Psoas muscle (tissue), 8 donors: Measurements from ENCODE around the gene GDPD1. TPM values are rescaled to one million over a fixed set of nuclear protein-coding genes. Genes with fewer than 3 reads are reported as not detected.
"Not testable (repeated sequence)": the region's sequence is repeated elsewhere in the genome, so short reads cannot be mapped to it uniquely, and the experiment has no call there.

Experiments used
- ATAC-seq, 4 donors: fragments of 200-7000 bp; cut with Tn5 transposase; one replicate each; pipeline ENCODE4 v1.9.1; 2020; ENCODE audit warnings: moderate library complexity in 3 of 4, mild to moderate bottlenecking in 2 of 4
- DNase-seq, 2 donors: peaks; one replicate each; pipeline ENCODE4 v3.0.0-alpha.2; 2020
- H3K27ac ChIP-seq: fragments of 200-600 bp; one replicate; pipeline ENCODE4 v1.8.0; 2022
- H3K27me3 ChIP-seq, 3 donors: fragments of 200-600 bp in 1 of 3; one replicate each; pipeline versions ENCODE4 v1.6.1 to v1.8.0; 2013 to 2022; ENCODE audit warnings: low read length in 2 of 3, mild to moderate bottlenecking in 2 of 3, moderate library complexity in 1 of 3; ENCODE audit not compliant: insufficient read depth in 3 of 3
- H3K36me3 ChIP-seq, 2 donors: fragments of 200-600 bp in 1 of 2; one replicate each; pipeline versions ENCODE4 v1.6.1 to v1.8.0; 2013 to 2022; ENCODE audit warnings: low read depth in 1 of 2, mild to moderate bottlenecking in 1 of 2, moderate library complexity in 1 of 2; ENCODE audit not compliant: insufficient read depth in 1 of 2
- H3K4me1 ChIP-seq: fragments of 200-600 bp; one replicate; pipeline ENCODE4 v1.8.0; 2022
- H3K4me3 ChIP-seq: fragments of 200-600 bp; one replicate; pipeline ENCODE4 v1.8.0; 2022; ENCODE audit warnings: mild to moderate bottlenecking
- H3K9me3 ChIP-seq: fragments of 200-600 bp; one replicate; pipeline ENCODE4 v1.8.0; 2022
- WGBS, 3 donors: extraction: QIAGEN DNeasy Blood & Tissue Kit; methylation state at CpG; one replicate each; pipeline versions ENCODE4 v1.1.6 to v1.1.7; 2013; 5-methylcytosine and 5-hydroxymethylcytosine counted together
- intact Hi-C, 2 donors: fragments of 100-400 bp; cut with DNase I; formaldehyde crosslinking; loops; one replicate each; pipeline versions ENCODE4 v1.11.0 to v1.14.2; 2022
- polyA plus RNA-seq, 3 donors: library from polyadenylated mRNA; stranded (reverse); fragments of 200-250 nt; gene quantifications; one replicate each; pipeline ENCODE4 v1.2.3, GENCODE V29; 2013
- total RNA-seq, 4 donors: library from RNA; stranded (reverse); fragmentation: NEBNext Ultra II Directional in 2 of 4; extraction: Animal tissue kit (Norgen Biotek cat#: 25700) in 2 of 4; gene quantifications; one replicate each; pipeline versions ENCODE4 v1.2.1 to v1.2.4, GENCODE V29; 2021 to 2023
- TF ChIP-seq, protein P1 (sequence below): fragments of 200-600 bp; IDR thresholded peaks from one replicate; pipeline ENCODE4 v1.8.0; 2022; ENCODE audit warnings: antibody characterized with exemption
- donor health status: healthy with polysubstance abuse.
- donor health status: DM: no; HTN: no; CAD: no; lungs with moderate emphysema.
- donor health status: Bipolar disorder and iron deficiency.
- donor health status: healthy.
- donor health status: DM: yes; HTN: yes; CAD: no.
- donor health status: DM: no; HTN: no; CAD: no.
- donor health status: DM: no; HTN: no; CAD: no.
- donor health status: DM: yes; HTN: yes; CAD: no.

GDPD1 gene
- total and polyA plus RNA-seq, 7 donors = 0.25 to 2.3 (median 0.99) TPM

DNA sequence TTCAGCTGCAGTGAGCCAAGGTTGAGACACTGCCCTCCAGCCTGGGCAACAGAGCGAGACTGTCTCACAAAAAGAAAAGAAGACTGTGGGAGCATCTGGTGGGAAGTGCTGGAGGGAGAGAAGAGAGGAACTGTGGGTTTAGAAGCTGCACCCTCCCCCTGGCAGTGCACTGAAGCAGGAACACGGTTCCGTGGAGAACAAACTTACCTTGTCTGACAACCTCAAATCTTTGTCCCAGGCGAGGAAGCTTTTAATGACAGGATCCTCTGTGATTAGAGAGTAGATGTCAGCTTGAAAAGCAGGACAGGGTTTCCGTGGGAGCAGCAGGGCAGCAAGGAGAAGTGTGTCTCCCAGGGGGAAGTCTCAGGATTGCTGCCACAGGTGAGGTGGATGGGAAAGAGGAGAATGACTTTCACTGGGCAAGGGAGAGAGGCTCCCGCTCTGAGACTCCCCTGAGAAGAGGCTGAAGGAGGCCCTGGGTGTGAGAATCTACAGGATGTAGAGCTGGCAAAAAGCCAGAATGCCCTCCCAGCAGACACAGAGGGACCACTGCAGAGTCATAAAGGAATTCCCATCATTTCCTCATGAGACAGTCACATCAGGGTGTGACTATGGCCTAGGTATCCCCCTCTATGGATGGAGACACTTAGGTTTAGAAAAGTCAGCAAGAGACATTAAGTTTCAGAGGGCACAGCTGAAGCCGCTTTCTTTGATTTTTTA, 41.9 kb upstream of the GDPD1 start:
- H3K4me1 ChIP-seq = no peaks in the 10 kb centered on the region
- H3K36me3 ChIP-seq = no peaks in the 10 kb centered on the region
- WGBS, 3 donors = 74 to 78% (median 76%) methylated on average over 7 of the region's 7 CpGs
- ATAC-seq (no peak), DNase-seq (no peak)
- TF ChIP-seq, protein P1, sequence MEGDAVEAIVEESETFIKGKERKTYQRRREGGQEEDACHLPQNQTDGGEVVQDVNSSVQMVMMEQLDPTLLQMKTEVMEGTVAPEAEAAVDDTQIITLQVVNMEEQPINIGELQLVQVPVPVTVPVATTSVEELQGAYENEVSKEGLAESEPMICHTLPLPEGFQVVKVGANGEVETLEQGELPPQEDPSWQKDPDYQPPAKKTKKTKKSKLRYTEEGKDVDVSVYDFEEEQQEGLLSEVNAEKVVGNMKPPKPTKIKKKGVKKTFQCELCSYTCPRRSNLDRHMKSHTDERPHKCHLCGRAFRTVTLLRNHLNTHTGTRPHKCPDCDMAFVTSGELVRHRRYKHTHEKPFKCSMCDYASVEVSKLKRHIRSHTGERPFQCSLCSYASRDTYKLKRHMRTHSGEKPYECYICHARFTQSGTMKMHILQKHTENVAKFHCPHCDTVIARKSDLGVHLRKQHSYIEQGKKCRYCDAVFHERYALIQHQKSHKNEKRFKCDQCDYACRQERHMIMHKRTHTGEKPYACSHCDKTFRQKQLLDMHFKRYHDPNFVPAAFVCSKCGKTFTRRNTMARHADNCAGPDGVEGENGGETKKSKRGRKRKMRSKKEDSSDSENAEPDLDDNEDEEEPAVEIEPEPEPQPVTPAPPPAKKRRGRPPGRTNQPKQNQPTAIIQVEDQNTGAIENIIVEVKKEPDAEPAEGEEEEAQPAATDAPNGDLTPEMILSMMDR = no peak
- H3K27me3 ChIP-seq = no peaks in the 10 kb centered on the region
- H3K27ac ChIP-seq = no peak overlapping the region
- no peak overlapping the region for H3K4me3 ChIP-seq
- no peaks in the 10 kb centered on the region for H3K9me3 ChIP-seq
- intact Hi-C loops = no loop called here

DNA sequence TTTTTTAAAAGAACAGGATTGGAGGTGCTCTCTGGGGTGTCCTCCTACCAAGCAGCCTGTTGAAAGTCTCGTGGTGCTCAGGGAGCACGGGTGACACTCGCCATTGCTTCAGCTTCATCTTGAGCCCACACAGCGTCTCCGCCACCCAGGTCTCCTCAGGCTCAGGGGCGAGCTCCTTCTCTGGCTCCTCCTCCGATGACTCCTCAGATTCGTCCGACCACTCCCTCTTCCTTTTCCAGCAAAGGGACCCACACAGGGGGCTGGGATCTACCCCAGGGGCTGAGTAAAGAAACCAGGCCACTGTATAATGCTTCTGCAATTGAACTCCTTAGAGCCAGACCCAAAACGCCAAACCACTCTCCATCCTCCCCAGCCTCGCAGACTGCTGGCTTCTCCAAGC, 40.7 kb upstream of the GDPD1 start:
- ATAC-seq, DNase-seq, H3K27me3 ChIP-seq, H3K4me3 ChIP-seq, H3K4me1 ChIP-seq, H3K27ac ChIP-seq, H3K36me3 ChIP-seq, intact Hi-C loops, H3K9me3 ChIP-seq: not testable (repeated sequence)
- WGBS, 3 donors = 92 to 95% (median 93%) methylated on average over 11 of the region's 11 CpGs

DNA sequence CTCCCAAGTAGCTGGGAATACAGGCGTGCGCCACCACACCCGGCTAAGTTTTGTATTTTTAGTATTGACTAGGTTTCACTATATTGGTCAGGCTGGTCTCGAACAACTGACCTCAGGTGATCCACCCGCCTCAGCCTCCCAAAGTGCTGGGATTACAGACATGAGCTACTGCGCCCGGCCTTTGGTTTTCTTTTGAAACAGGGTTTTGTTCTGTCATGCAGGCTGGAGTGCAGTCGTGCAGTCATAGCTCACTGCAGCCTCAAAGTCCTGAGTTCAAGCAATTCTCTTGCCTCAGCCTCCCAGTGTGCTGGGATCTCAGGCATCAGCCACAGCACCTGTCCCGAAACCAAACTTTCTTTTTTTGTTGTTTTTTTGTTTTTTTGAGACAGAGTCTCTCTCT, 39.7 kb upstream of the GDPD1 start:
- Histone ChIP-seq H3K4me1 (no peaks in the 10 kb centered on the region), H3K36me3 (no peaks in the 10 kb centered on the region), H3K4me3 (no peak overlapping the region), H3K9me3 (no peaks in the 10 kb centered on the region), H3K27ac (no peak overlapping the region), H3K27me3 (no peaks in the 10 kb centered on the region)
- intact Hi-C loops = no loop called here
- no peak for DNase-seq
- TF ChIP-seq, protein P1 = no peak
- no peak for ATAC-seq
- WGBS, 3 donors = 96 to 98% (median 97%) methylated on average over 9 of the region's 9 CpGs

DNA sequence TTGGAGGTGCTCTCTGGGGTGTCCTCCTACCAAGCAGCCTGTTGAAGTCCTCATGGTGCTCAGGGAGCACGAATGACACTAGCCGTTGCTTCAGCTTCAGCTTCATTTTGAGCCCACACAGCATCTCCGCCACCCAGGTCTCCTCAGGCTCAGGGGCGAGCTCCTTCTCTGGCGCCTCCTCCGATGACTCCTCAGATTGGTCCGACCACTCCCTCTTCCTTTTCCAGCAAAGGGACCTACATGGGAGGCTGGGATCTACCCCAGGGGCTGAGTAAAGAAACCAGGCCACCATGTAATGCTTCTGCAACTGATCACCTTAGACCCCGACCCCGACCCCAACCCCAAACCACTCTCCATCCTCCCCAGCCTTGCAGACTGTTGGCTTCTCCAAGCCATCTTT, 38.8 kb upstream of the GDPD1 start:
- TF ChIP-seq, protein P1 = no peak
- no peak for DNase-seq
- no peak for ATAC-seq
- H3K4me1 ChIP-seq = no peaks in the 10 kb centered on the region
- H3K27ac ChIP-seq = no peak overlapping the region
- H3K27me3 ChIP-seq = no peaks in the 10 kb centered on the region
- intact Hi-C loops = no loop called here
- H3K9me3 ChIP-seq = no peaks in the 10 kb centered on the region
- H3K36me3 ChIP-seq = no peaks in the 10 kb centered on the region
- H3K4me3 ChIP-seq = no peak overlapping the region
- WGBS, 3 donors = 98 to 99% (median 99%) methylated on average over 9 of the region's 9 CpGs

DNA sequence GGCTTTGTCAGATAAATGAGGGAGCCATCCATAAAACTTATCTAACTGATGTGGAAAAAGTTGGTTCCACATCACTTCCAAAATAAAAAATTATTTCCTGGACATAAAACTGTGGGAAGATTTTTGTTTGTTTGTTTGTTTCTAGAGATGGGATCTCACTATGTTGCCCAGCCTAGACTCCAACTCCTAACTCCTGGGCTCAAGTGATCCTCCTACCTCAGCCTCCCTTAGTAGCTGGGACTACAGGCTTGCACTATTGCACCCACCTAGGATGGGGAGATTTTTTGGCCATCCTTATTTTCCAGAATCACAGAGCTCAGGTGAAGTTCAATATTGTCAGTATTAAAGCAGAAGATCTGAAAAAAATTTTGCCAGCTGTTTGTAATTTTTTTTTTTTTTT, 34.3 kb upstream of the GDPD1 start:
- no peak for ATAC-seq
- Histone ChIP-seq H3K4me1 (no peaks in the 10 kb centered on the region), H3K27me3 (no peaks in the 10 kb centered on the region), H3K4me3 (no peak overlapping the region), H3K36me3 (no peaks in the 10 kb centered on the region), H3K9me3 (no peaks in the 10 kb centered on the region), H3K27ac (no peak overlapping the region)
- TF ChIP-seq, protein P1 = no peak
- intact Hi-C loops = no loop called here
- no peak for DNase-seq
